ENCODE data around the gene SLC6A17. TPM values are rescaled to one million over a fixed set of nuclear protein-coding genes. Genes with fewer than 3 reads are reported as not detected.

The SLC6A17 gene
- total RNA-seq, 2 experiments from 2014 or later = 0.02 to 0.07 TPM

- peaks cover 59% of the 10 kb centered on the region for H3K4me1 Mint-ChIP-seq (ENCODE audit: low read depth)
- H3K27ac Mint-ChIP-seq = peak overlapping the region; percentile 77
- no peaks in the 10 kb centered on the region for H3K9me3 Mint-ChIP-seq
- CTCF ChIA-PET = interaction anchor here (0.8 to 19.7 kb wide), 7 partner anchors 8 to 123 kb away, joined by 3 to 920 read pairs (median 5); partner anchors contain the start of gene RBM15
- peak; percentile 50 for DNase-seq
- intact Hi-C loops (cut with micrococcal nuclease) = loop anchor here (10.0 kb wide), 1 partner anchor 419 kb away; no protein-coding TSS in a partner anchor
- H3K36me3 Mint-ChIP-seq = peaks cover 5% of the 10 kb centered on the region
- H3K27me3 Mint-ChIP-seq = no peaks in the 10 kb centered on the region
- POLR2A ChIA-PET = interaction anchor here (0.7 to 2.6 kb wide), 3 partner anchors 20 to 124 kb away, joined by 3 to 14 read pairs (median 4); no protein-coding TSS in a partner anchor
- peak overlapping the region; percentile 14 for H3K4me3 Mint-ChIP-seq
Observed at GRCh38 chr1:110215621-110216515, 65.6 kb downstream of the SLC6A17 start.

DNA sequence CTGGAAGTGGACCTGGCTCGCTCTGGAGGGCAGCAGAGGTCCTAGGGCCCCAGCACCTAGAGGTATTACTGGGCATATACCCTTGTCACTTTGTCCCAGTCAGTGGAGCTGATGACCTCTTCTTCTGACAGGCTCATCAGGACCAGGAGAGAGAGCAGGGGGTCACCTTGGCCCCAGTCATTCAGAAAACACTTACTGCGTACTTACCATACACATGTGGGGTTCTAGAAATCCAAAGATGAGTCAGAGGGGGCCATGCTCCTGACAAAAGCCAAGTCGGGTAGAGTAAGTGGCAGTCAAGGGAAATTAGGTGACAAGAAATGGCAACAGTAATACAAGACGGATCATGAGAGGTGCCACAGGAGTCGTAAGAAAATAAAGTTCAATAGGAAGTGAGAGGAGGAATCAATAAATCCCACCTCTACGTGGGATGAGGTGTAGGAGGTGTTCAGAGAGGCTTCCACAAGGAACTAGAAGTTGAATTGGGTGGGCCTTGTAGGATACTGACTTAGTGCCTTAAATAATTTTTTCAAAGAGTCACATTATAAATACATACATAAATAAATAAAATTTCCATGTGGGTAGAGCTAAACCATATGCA is 66.7 kb downstream of the SLC6A17 start:
- Mint-ChIP-seq H3K27me3 (no peaks in the 10 kb centered on the region), H3K4me3 (no peak overlapping the region), H3K27ac (peak overlapping the region; percentile 77), H3K9me3 (no peaks in the 10 kb centered on the region), H3K36me3 (peaks cover 5% of the 10 kb centered on the region), H3K4me1 (ENCODE audit: low read depth) (peaks cover 57% of the 10 kb centered on the region)
- ChIA-PET CTCF (interaction anchor here (1.0 to 19.7 kb wide), 4 partner anchors 10 to 94 kb away, joined by 3 to 920 read pairs (median 10); no protein-coding TSS in a partner anchor), POLR2A (interaction anchor here (1.2 kb wide), 1 partner anchor 18 kb away, joined by 4 read pairs; no protein-coding TSS in a partner anchor)
- DNase-seq = peak; percentile 65
- intact Hi-C loops (cut with micrococcal nuclease) = loop anchor here (10.0 kb wide), 1 partner anchor 418 kb away; no protein-coding TSS in a partner anchor

DNA sequence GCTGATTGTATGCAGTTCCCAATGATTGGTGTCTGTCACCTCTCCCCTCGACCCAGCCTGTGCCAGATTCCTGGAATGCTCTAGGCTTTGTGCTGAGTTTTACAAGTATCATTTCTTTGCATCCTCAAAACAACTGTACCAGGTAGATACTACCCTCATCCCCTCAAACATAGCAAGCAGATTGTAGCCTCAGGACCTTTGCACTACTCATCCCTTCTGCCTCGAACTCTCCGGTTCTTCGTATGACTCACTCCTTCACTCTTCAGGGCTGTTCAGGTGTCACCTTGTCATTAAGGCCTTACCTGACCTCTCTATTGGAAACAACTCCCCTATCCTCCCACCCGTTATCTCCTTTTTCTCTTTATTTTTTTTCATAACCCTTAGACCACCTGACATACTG is 67.8 kb downstream of the SLC6A17 start:
- ChIA-PET POLR2A (no interaction called here), CTCF (interaction anchor here (19.7 kb wide), 1 partner anchor 93 kb away, joined by 920 read pairs; no protein-coding TSS in a partner anchor)
- Mint-ChIP-seq H3K36me3 (peaks cover under 1% of the 10 kb centered on the region), H3K9me3 (no peaks in the 10 kb centered on the region), H3K4me1 (ENCODE audit: low read depth) (peaks cover 51% of the 10 kb centered on the region), H3K27me3 (no peaks in the 10 kb centered on the region), H3K27ac (no peak overlapping the region), H3K4me3 (no peak overlapping the region)
- intact Hi-C loops (cut with micrococcal nuclease) = loop anchor here (10.0 kb wide), 1 partner anchor 417 kb away; no protein-coding TSS in a partner anchor
- DNase-seq = no peak

GRCh38 chr1:110218739-110219138 is 68.4 kb downstream of the SLC6A17 start:
- H3K4me1 Mint-ChIP-seq (ENCODE audit: low read depth) = peaks cover 45% of the 10 kb centered on the region
- no peaks in the 10 kb centered on the region for H3K27me3 Mint-ChIP-seq
- H3K36me3 Mint-ChIP-seq = peaks cover 5% of the 10 kb centered on the region
- intact Hi-C loops (cut with micrococcal nuclease) = loop anchor here (10.0 kb wide), 1 partner anchor 416 kb away; no protein-coding TSS in a partner anchor
- ChIA-PET POLR2A (interaction anchor here (0.6 kb wide), 1 partner anchor 15 kb away, joined by 3 read pairs; no protein-coding TSS in a partner anchor), CTCF (interaction anchor here (1.1 to 2.4 kb wide), 3 partner anchors 11 to 94 kb away, joined by 3 to 18 read pairs (median 6); no protein-coding TSS in a partner anchor)
- H3K27ac Mint-ChIP-seq = no peak overlapping the region
- no peak overlapping the region for H3K4me3 Mint-ChIP-seq
- DNase-seq = no peak
- H3K9me3 Mint-ChIP-seq = no peaks in the 10 kb centered on the region

DNA sequence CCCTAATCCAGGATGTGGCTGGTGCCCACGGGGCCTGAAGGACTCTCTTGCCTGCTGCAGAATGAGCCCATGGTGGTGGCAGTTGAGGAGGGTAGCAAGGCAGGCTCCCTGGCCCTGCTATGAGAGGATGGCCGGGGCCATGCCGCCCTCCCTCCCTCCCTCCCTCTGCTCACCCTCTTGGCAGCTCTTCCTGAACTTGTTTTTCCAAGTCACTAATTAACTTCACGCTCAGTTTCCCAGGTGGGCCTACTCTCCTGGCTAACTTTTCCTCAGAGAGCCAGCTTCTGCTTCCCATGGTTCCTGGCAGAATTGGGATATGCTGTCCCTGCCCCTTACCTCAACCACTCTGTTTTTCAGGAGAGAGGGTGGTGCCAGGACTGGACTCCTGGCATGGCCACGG is 70.0 kb downstream of the SLC6A17 start:
- POLR2A ChIA-PET = no interaction called here
- CTCF ChIA-PET = interaction anchor here (1.8 to 2.4 kb wide), 2 partner anchors 13 to 23 kb away, joined by 6 to 18 read pairs; no protein-coding TSS in a partner anchor
- Mint-ChIP-seq H3K36me3 (peaks cover 10% of the 10 kb centered on the region), H3K27me3 (no peaks in the 10 kb centered on the region), H3K4me1 (ENCODE audit: low read depth) (peaks cover 29% of the 10 kb centered on the region), H3K27ac (no peak overlapping the region), H3K4me3 (no peak overlapping the region), H3K9me3 (no peaks in the 10 kb centered on the region)
- DNase-seq = no peak
- intact Hi-C loops (cut with micrococcal nuclease) = no loop called here

- peaks cover 10% of the 10 kb centered on the region for H3K36me3 Mint-ChIP-seq
- ChIA-PET POLR2A (no interaction called here), CTCF (no interaction called here)
- H3K4me3 Mint-ChIP-seq = no peak overlapping the region
- no peaks in the 10 kb centered on the region for H3K9me3 Mint-ChIP-seq
- H3K27ac Mint-ChIP-seq = no peak overlapping the region
- no peak for DNase-seq
- peaks cover 21% of the 10 kb centered on the region for H3K4me1 Mint-ChIP-seq (ENCODE audit: low read depth)
- H3K27me3 Mint-ChIP-seq = no peaks in the 10 kb centered on the region
- intact Hi-C loops (cut with micrococcal nuclease) = no loop called here
Observed at GRCh38 chr1:110221119-110221518, 70.8 kb downstream of the SLC6A17 start.

DNA sequence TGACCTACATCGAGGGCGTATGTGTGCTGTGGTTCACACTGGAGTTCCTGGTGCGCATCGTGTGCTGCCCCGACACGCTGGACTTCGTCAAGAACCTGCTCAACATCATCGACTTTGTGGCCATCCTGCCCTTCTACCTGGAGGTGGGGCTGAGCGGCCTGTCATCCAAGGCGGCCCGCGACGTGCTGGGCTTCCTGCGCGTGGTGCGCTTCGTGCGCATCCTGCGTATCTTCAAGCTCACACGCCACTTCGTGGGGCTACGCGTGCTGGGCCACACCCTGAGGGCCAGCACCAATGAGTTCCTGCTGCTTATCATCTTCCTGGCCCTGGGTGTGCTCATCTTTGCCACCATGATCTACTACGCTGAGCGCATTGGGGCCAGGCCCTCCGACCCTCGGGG is 72.8 kb downstream of the SLC6A17 start:
- CTCF ChIA-PET = no interaction called here
- no peak for DNase-seq
- Mint-ChIP-seq H3K27ac (no peak overlapping the region), H3K4me1 (ENCODE audit: low read depth) (peaks cover 3% of the 10 kb centered on the region), H3K36me3 (peaks cover 11% of the 10 kb centered on the region), H3K4me3 (no peak overlapping the region), H3K9me3 (no peaks in the 10 kb centered on the region), H3K27me3 (no peaks in the 10 kb centered on the region)
- intact Hi-C loops (cut with micrococcal nuclease) = no loop called here
- POLR2A ChIA-PET = no interaction called here

DNA sequence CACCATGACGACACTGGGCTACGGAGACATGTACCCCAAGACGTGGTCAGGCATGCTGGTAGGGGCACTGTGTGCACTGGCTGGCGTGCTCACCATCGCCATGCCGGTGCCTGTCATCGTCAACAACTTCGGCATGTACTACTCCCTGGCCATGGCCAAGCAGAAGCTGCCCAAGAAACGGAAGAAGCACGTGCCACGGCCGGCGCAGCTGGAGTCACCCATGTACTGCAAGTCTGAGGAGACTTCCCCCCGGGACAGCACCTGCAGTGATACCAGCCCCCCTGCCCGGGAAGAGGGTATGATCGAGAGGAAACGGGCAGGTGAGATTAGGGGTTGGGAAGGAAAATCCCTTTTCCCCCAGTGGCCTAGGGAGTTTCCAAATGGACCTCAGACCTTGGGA is 73.3 kb downstream of the SLC6A17 start:
- H3K27ac Mint-ChIP-seq = no peak overlapping the region
- H3K9me3 Mint-ChIP-seq = no peaks in the 10 kb centered on the region
- ChIA-PET CTCF (no interaction called here), POLR2A (no interaction called here)
- DNase-seq = no peak
- H3K4me1 Mint-ChIP-seq (ENCODE audit: low read depth) = no peaks in the 10 kb centered on the region
- H3K36me3 Mint-ChIP-seq = peaks cover 11% of the 10 kb centered on the region
- intact Hi-C loops (cut with micrococcal nuclease) = no loop called here
- H3K27me3 Mint-ChIP-seq = no peaks in the 10 kb centered on the region
- H3K4me3 Mint-ChIP-seq = no peak overlapping the region

- no peaks in the 10 kb centered on the region for H3K27me3 Mint-ChIP-seq
- ChIA-PET POLR2A (no interaction called here), CTCF (interaction anchor here (0.7 to 2.3 kb wide), 2 partner anchors 16 to 27 kb away, joined by 5 to 10 read pairs; no protein-coding TSS in a partner anchor)
- no peak for DNase-seq
- H3K4me3 Mint-ChIP-seq = no peak overlapping the region
- no peaks in the 10 kb centered on the region for H3K9me3 Mint-ChIP-seq
- intact Hi-C loops (cut with micrococcal nuclease) = no loop called here
- H3K4me1 Mint-ChIP-seq (ENCODE audit: low read depth) = no peaks in the 10 kb centered on the region
- no peak overlapping the region for H3K27ac Mint-ChIP-seq
- peaks cover 11% of the 10 kb centered on the region for H3K36me3 Mint-ChIP-seq
Observed at GRCh38 chr1:110224240-110224995, 74.1 kb downstream of the SLC6A17 start.

DNA sequence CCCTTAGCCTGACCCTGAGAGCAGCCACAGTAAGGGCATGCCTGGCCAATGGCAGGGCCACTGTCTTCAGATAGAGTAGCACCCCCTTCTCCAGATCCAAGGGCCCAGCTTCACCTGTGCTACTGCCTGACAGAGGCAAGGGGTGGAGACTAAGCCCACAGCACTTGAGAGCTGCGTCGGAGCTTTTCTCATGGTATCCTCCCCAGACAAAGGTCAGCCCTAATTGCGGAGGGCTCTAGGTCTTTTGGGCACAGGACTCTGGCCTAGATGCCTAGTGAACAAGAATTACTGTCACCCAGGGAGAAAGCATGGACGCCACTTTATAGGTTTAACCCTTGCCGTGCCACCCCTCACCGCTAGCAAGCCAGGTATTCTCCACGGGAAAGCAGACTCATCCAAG is 74.9 kb downstream of the SLC6A17 start:
- POLR2A ChIA-PET = no interaction called here
- CTCF ChIA-PET = interaction anchor here (0.7 to 2.3 kb wide), 2 partner anchors 17 to 28 kb away, joined by 5 to 10 read pairs; no protein-coding TSS in a partner anchor
- Mint-ChIP-seq H3K4me3 (no peak overlapping the region), H3K27me3 (no peaks in the 10 kb centered on the region), H3K36me3 (peaks cover 14% of the 10 kb centered on the region), H3K4me1 (ENCODE audit: low read depth) (no peaks in the 10 kb centered on the region), H3K9me3 (no peaks in the 10 kb centered on the region), H3K27ac (no peak overlapping the region)
- intact Hi-C loops (cut with micrococcal nuclease) = no loop called here
- DNase-seq = no peak

DNA sequence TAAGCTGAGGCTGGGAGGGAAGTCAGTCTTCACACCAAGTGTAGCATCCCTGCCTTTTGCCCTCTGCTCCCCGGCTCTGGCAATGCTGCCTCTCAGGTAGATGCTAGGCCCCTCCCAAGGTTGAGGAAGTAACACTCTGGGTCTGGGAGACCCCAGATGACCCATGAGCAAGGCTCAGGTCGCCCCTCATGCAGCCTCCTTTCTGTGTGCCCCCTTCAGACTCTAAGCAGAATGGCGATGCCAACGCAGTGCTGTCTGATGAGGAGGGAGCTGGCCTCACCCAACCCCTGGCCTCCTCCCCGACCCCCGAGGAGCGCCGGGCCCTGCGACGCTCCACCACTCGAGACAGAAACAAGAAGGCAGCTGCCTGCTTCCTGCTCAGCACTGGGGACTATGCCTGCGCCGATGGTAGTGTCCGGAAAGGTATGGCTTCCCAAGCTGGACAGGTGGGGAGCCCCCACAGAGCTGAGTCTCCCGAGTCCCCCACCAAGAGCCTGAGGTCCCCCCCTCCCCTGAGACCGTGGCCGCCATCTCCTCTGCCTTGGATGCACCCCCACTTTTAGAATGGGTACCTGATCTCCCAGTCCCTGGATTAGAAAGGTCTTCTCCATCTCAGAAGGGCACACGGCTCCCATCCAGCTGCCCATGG is 75.6 kb downstream of the SLC6A17 start:
- Mint-ChIP-seq H3K4me1 (ENCODE audit: low read depth) (no peaks in the 10 kb centered on the region), H3K9me3 (no peaks in the 10 kb centered on the region), H3K4me3 (no peak overlapping the region), H3K27me3 (no peaks in the 10 kb centered on the region), H3K27ac (no peak overlapping the region), H3K36me3 (peaks cover 14% of the 10 kb centered on the region)
- DNase-seq = no peak
- CTCF ChIA-PET = interaction anchor here (2.3 kb wide), 1 partner anchor 18 kb away, joined by 10 read pairs; no protein-coding TSS in a partner anchor
- POLR2A ChIA-PET = no interaction called here
- intact Hi-C loops (cut with micrococcal nuclease) = no loop called here

Measured in activated CD4-positive, alpha-beta memory T cell treated with anti-CD3 and anti-CD28 coated beads for 36 hours (primary cell).